ENCODE measurements around the gene MS4A8. TPM values are rescaled to one million over a fixed set of nuclear protein-coding genes. Genes with fewer than 3 reads are reported as not detected.

The MS4A8 gene
- total RNA-seq, 1 experiment from 2014 or later = not detected

- Histone ChIP-seq H3K27me3 (ENCODE audit: insufficient read depth, low read length) (no peaks in the 10 kb centered on the region), H3K23ac (ENCODE audit: insufficient read length, low read depth, low read length) (no peak overlapping the region), H3K9ac (ENCODE audit: extremely low read depth, insufficient read length, low read length) (no peak overlapping the region), H2AK5ac (ENCODE audit: insufficient read length, low read length) (no peak overlapping the region), H4K91ac (ENCODE audit: insufficient read length, low read depth, low read length) (no peak overlapping the region), H3K4me2 (ENCODE audit: insufficient read depth, insufficient read length, low read length) (no peak overlapping the region), H3K56ac (ENCODE audit: insufficient read length, low read depth, low read length) (no peak overlapping the region), H3K23me2 (ENCODE audit: insufficient read length, low read depth, low read length, poor library complexity, severe bottlenecking) (no peaks in the 10 kb centered on the region), H2BK20ac (ENCODE audit: low read depth, low read length, poor library complexity, severe bottlenecking) (no peak overlapping the region), H4K8ac (replicated peaks; ENCODE audit: insufficient read length, low read depth, low read length) (no peak overlapping the region), H2BK120ac (ENCODE audit: low read depth, low read length, poor library complexity, severe bottlenecking) (no peak overlapping the region), H3K18ac (ENCODE audit: insufficient read length, low read depth, low read length) (no peak overlapping the region), H2BK15ac (ENCODE audit: low read depth, low read length) (no peak overlapping the region), H4K5ac (ENCODE audit: insufficient read length, low read depth, low read length) (no peak overlapping the region), H2AFZ (ENCODE audit: low read length) (no peak overlapping the region), H3T11ph (ENCODE audit: low read length) (no peak overlapping the region), H3K79me2 (ENCODE audit: insufficient read depth, low read length) (no peaks in the 10 kb centered on the region), H2BK5ac (ENCODE audit: insufficient read length, low read length) (no peak overlapping the region), H3K27ac (ENCODE audit: insufficient read length, low read depth, low read length) (no peak overlapping the region), H3K9me3 (ENCODE audit: control insufficient read depth, low read depth, low read length) (no peaks in the 10 kb centered on the region), H4K20me1 (ENCODE audit: control insufficient read depth, insufficient read depth, insufficient read length) (no peaks in the 10 kb centered on the region), H3K79me1 (ENCODE audit: insufficient read depth, low read depth, low read length, poor library complexity, severe bottlenecking) (no peaks in the 10 kb centered on the region), H3K14ac (ENCODE audit: insufficient read depth, low read length) (no peak overlapping the region), H3K4ac (ENCODE audit: low read depth, low read length) (no peak overlapping the region), H3K4me1 (ENCODE audit: insufficient read depth, low read length) (no peaks in the 10 kb centered on the region), H2BK12ac (ENCODE audit: insufficient read length, low read depth, low read length) (no peak overlapping the region)
- H3K9me3 Mint-ChIP-seq = peaks cover 0 to 4% of the 10 kb centered on the region in 2 experiments; a peak in 4 of 5 replicates
- no peak for DNase-seq
- no CpG with 5 or more reads among the region's 1 CpG for WGBS (ENCODE audit: extremely low coverage, insufficient read length, low lambda C conversion rate)
- H3K27me3 Mint-ChIP-seq (ENCODE audit: low read depth) = peaks cover 3% of the 10 kb centered on the region
- no peaks in the 10 kb centered on the region; a peak in 2 of 7 replicates for H3K36me3 Mint-ChIP-seq (ENCODE audit: insufficient read depth in 1 of 3, low read depth in 3 of 3)
- TF ChIP-seq, protein P1, sequence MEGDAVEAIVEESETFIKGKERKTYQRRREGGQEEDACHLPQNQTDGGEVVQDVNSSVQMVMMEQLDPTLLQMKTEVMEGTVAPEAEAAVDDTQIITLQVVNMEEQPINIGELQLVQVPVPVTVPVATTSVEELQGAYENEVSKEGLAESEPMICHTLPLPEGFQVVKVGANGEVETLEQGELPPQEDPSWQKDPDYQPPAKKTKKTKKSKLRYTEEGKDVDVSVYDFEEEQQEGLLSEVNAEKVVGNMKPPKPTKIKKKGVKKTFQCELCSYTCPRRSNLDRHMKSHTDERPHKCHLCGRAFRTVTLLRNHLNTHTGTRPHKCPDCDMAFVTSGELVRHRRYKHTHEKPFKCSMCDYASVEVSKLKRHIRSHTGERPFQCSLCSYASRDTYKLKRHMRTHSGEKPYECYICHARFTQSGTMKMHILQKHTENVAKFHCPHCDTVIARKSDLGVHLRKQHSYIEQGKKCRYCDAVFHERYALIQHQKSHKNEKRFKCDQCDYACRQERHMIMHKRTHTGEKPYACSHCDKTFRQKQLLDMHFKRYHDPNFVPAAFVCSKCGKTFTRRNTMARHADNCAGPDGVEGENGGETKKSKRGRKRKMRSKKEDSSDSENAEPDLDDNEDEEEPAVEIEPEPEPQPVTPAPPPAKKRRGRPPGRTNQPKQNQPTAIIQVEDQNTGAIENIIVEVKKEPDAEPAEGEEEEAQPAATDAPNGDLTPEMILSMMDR (conservative IDR thresholded peaks at IDR 0.05) = peak; percentile 34; the same call in 1 of the 3 replicates
- no peak overlapping the region for H3K27ac Mint-ChIP-seq
- no peak overlapping the region for H3K4me3 Mint-ChIP-seq
- H3K4me1 Mint-ChIP-seq = peaks cover 4 to 8% of the 10 kb centered on the region in 2 experiments
Measured at GRCh38 chr11:60743058-60743457, 43.6 kb downstream of the MS4A8 start.
